ENCODE measurements around the gene PCYOX1L. TPM values are rescaled to one million over a fixed set of nuclear protein-coding genes. Genes with fewer than 3 reads are reported as not detected.
"Not testable (repeated sequence)": the region's sequence is repeated elsewhere in the genome, so short reads cannot be mapped to it uniquely, and the experiment has no call there.

PCYOX1L gene
- total RNA-seq, 1 experiment from 2014 or later, result 7.0 TPM

GRCh38 chr5:149398747-149399266 is 41.0 kb downstream of the PCYOX1L start:
- BruUV-seq (replicated peaks); H3K9me3 ChIP-seq (ENCODE audit: control insufficient read depth, insufficient read depth, low read depth, low read length); H3K4me1 ChIP-seq (ENCODE audit: control insufficient read depth, insufficient read depth, low read length); DNase-seq (ENCODE audit: low read depth, low spot score); ATAC-seq; H3K36me3 ChIP-seq (ENCODE audit: control insufficient read depth, insufficient read depth, low read length); CTCF ChIA-PET; H3K27me3 ChIP-seq (ENCODE audit: control insufficient read depth, insufficient read depth, low read length); H3K27ac ChIP-seq (ENCODE audit: low read length); POLR2A ChIA-PET; intact Hi-C loops (cut with micrococcal nuclease; ENCODE audit: unreplicated experiment); in situ Hi-C loops (cut with HindIII; ENCODE audit: low pct_unique_long_range_greater_than_20kb, low sequenced_read_pairs); H3K4me3 ChIP-seq (ENCODE audit: low read depth in 2 of 2, low read length in 2 of 2): not testable (repeated sequence)

- intact Hi-C loops (cut with micrococcal nuclease; ENCODE audit: unreplicated experiment), result no loop called here
- ATAC-seq, result no peak
- BruUV-seq (replicated peaks), result no TSS peak
These were observed 41.9 kb downstream of the PCYOX1L start for GRCh38 chr5:149399775-149400174.

More at GRCh38 chr5:149399775-149400174, 41.9 kb downstream of the PCYOX1L start:
- no peaks in the 10 kb centered on the region for H3K4me1 ChIP-seq (ENCODE audit: control insufficient read depth, insufficient read depth, low read length)
- no peak for TF ChIP-seq TCF7L2 (IDR thresholded peaks at IDR 0.05; ENCODE audit: low read depth, low read length)
- TF ChIP-seq REST (IDR thresholded peaks at IDR 0.05; ENCODE audit: insufficient read depth in 1 of 2, low read depth in 2 of 2, low read length in 1 of 2), result no peak
- TF ChIP-seq CTCF (IDR thresholded peaks at IDR 0.05), result no peak
- TF ChIP-seq SIN3A (IDR thresholded peaks at IDR 0.05; ENCODE audit: borderline replicate concordance, insufficient read depth, low read depth, low read length), result no peak
- no peak for TF ChIP-seq POLR2AphosphoS5 (IDR thresholded peaks at IDR 0.05; ENCODE audit: low read depth, low read length)
- no peak overlapping the region for H3K4me3 ChIP-seq (ENCODE audit: low read depth in 2 of 2, low read length in 2 of 2)
- no peak for DNase-seq (ENCODE audit: low read depth, low spot score)
- CTCF ChIA-PET, result no interaction called here
- no peaks in the 10 kb centered on the region for H3K9me3 ChIP-seq (ENCODE audit: control insufficient read depth, insufficient read depth, low read depth, low read length)
- POLR2A ChIA-PET, result no interaction called here
- no peaks in the 10 kb centered on the region for H3K27me3 ChIP-seq (ENCODE audit: control insufficient read depth, insufficient read depth, low read length)
- H3K27ac ChIP-seq (ENCODE audit: low read length), result no peak overlapping the region
- H3K36me3 ChIP-seq (ENCODE audit: control insufficient read depth, insufficient read depth, low read length), result no peaks in the 10 kb centered on the region
- in situ Hi-C loops (cut with HindIII; ENCODE audit: low pct_unique_long_range_greater_than_20kb, low sequenced_read_pairs), result no loop called here
